ENCODE results near the gene FSHR.

The FSHR gene

DNA sequence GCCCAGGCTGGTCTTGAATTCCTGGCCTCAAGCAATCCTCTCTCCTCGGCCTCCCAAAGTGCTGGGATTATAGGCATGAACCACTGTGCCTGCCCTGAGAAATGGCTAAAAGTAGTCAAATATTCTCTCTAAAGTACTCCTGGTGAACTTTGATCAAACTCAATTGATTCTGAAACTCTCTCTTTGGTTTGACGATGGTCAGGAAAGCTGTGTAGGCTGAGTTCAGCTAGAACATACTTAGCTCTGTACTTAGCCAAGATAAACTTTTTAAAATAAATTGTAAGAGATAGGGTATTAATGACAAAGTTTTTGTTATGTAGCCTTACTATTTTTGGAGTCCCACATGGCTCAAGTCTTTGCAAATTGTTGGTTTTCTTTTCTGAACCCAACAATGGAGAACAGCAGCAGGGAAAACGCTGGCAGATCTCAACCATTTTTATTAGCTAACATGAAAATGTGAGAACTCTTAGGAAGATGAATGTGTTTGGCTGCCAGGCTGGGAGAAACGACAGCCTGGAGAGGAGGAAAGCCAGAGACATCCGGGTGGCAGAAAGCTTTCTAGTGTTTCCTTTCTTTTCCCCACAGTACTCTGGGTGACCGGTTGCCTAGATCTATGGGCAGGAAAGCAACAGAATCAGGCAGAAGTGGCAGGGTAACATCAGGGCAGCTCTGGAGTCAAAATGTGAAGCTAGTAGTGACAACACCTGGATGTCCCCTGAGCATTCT, 205.8 kb downstream of the FSHR start:
- DNase-seq = no peak

- DNase-seq = peak; percentile 61
Measured at GRCh38 chr2:48946449-48947048, 207.8 kb downstream of the FSHR start.

DNA sequence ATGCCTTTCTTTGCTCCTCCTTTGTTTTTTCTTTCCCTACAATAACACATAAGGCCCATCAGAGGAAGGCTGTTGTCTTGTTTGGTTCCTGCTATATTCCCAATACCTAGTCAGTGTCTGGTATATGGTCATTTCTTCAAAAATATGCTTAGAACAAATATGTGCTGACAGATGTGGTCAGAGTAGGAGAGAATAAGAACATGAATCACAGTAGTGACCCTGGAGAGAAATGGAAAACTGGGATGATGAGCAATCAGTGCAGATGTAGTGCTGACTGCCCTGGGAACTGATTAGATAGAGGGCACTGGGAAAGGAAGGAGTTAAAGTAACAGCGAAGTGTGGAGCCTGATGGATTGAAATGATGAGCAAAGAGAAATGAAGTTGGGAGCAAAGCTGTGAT, 209.4 kb downstream of the FSHR start:
- no peak for DNase-seq

DNA sequence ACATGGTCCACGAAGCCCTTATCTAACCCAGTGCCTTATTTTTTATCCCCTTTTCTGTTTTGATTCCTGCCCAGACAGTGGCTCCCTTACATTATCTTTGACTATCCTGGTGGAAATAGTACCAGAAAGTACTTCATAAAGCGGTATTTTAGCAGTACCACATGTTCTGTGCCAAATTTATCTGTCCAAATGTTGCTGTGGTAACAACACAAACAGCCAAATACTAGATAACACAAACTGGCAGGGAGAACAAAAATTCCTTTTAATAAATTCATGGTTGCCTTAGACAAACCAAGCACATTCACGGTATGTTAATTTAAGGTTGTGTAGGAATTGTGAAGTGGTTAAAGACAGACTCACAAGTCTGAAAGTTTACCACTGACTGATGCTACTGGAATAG, 210.9 kb downstream of the FSHR start:
- no peak for DNase-seq

- no peak for DNase-seq
Measured at GRCh38 chr2:48941908-48942307, 212.4 kb downstream of the FSHR start.

- no peak for DNase-seq
Measured at GRCh38 chr2:48941456-48941855, 212.9 kb downstream of the FSHR start.

- no peak for DNase-seq
Measured at GRCh38 chr2:48940606-48941005, 213.7 kb downstream of the FSHR start.

GRCh38 chr2:48939232-48939631, 215.1 kb downstream of the FSHR start:
- no peak for DNase-seq

DNA sequence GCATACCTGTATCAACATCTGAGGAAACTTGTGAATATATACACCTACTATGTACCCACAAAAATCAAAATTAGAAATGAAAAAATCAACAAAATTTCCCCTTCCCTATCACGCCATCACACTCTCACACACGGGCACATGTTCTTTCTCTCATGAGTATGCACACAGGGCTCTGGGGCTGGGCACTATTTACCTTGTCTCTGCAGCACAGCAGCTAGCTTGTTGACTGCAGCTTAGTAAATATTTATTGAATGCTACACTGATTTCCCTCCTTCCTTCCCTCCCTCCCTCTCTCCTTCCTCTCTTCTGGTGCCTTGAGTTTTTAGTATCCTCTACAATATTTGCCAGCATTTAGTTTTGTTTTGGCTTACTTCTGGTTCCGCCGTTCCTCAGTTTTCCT, 216.1 kb downstream of the FSHR start:
- DNase-seq = peak; percentile 3

DNA sequence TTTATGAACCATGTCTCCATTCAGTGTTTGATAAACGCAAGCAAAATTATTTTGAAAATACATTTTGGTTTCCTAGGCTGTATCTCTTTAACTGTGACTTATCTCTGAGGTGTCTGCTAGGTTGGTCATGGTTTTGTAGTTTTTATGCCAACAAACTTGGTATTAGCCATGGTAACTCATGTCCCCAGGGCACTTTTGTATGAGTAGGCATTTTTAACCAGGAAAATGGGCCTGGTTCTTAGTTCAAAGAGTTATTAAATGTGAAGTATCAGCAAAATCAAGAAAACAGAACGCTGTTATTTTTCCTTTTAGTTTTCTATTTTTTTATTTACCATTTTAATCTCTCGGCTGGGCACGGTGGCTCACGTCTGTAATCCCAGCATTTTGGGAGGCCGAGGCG, 219.5 kb downstream of the FSHR start:
- no peak for DNase-seq

- DNase-seq = no peak
Measured at GRCh38 chr2:48933828-48934497, 220.4 kb downstream of the FSHR start.

DNA sequence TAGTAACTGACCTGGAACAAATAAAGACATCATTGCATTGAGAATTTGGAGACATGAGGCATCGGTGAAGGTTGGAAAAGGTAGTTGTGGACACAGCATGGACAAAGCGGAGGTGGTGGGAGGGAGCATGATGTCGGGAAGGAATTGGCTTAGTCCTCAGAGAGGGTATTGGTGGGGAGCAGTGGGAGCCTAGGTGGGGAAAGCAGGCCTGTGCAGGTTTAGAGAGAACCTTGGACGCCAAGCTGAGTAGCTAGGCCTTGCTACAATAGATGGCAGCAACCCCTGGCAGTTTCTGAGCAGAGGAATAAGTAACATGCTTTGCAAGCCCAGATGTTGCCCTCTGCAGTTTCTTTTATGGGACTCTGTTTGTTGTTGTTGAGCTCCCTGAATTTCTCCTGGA, 221.6 kb downstream of the FSHR start:
- no peak for DNase-seq

- no peak for DNase-seq
Measured at GRCh38 chr2:48929571-48930301, 224.6 kb downstream of the FSHR start.

DNA sequence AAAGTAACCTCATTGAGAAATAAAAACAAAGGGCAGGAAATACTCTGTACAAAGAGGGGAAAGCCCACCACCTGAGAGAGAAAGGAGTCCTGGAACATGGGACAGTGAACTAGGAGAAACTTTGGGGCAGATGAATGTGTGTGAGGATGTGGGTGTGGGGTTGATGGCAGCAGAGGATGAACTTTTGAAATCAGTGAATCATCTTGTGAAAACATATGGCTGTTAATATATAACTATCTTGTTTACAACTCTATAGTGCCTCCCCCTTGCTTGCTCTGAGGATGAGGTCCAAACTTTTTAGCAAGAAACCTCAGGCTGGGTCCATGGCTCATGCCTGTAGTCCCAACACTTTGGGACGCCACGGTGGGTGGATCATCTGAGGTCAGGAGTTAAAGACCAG, 227.0 kb downstream of the FSHR start:
- DNase-seq = no peak

DNA sequence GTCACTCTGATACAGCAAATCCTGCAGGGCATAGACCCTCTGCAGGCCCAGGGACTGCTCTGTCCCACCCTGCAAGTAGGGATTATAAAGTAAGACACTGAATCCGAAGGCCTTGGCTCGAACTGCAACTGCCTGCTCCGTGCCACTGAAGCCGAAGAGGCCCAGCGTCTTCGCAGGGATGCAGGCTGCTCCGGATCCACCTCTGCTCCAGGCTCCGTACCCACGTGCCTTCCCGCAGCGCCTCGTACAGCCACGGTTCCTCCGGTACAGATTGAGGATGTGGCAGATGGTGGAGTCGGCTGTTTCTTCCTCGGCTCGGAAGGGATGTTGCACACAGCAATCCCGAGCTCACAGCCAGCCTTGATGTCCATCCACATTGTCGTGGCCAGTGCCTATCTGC, 238.4 kb downstream of the FSHR start:
- DNase-seq = no peak

DNA sequence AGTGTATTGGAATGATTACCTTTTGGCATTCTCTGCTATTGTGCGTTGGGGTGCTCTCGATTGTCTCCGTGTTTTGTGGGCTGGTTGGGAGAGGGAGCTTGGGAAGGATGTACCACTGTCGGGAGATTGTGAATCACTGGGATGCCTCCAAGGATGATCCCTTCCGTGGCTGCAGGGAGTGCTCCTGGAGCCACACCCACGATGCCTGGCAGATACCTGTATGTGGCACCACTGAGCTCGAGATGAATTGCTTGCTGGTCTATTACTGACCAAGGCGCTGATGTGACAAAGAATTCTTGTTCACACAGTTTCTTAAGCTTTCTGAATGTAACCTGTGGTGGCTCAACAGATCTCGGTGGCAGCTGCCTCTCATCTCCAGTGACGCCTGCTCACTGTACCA, 239.1 kb downstream of the FSHR start:
- no peak for DNase-seq

DNA sequence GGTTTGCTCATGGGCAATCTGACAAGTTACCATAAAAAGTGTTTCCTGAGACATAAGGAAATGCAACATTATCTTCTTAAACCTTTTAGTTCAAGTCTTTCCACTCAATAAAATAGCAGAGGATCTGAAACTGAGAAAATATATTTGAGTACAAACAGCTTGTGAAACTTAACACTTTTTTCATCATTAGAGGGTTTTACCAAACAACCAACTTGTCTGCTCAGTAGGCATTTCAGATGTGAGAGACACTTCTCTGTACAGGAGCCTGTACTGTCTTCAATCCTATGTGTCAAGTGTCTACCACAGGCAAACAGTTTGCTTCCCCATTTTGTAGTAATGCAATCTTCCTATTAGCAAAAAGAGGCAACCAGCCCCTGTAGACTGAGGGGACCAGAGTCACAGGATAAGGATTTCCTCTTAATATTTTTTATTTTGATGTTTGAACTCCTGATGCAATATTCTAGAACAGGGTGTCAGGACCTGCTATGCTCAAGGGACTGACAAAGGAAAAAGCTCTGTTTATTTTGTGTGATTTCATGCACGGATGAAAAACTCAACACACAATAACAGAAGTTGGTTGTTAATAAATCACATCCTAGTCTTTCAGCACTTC, 239.7 kb downstream of the FSHR start:
- DNase-seq = no peak
